ENCODE results near the gene MTMR3. TPM values are rescaled to one million over a fixed set of nuclear protein-coding genes. Genes with fewer than 3 reads are reported as not detected.

The MTMR3 gene
- total RNA-seq, 3 donors from 2014 or later, result 57.0 to 90.0 (median 67.2) TPM

DNA sequence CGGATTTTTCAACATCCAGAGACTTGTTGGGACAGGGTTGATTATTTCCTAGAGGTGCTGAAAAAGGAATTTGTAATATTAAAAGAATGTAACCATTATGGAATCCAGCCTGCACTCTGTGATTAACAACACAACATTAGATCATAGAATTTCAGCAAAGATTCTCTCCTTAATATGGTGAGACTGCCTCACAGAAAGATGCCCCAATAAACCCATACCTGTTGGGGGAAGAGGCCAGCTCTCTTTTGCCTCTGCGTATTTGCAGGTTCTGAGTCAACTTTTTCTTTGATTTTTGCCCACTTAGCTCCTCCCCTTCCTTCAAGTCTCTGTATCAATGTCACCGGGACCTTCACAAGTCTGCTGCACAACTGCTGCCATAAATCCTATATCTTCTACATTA lies 12.4 kb upstream of the MTMR3 start:
- Histone ChIP-seq H3K9me3 (no peaks in the 10 kb centered on the region), H3K27me3 (no peaks in the 10 kb centered on the region), H3K4me3 (no peak overlapping the region), H3K36me3 (no peaks in the 10 kb centered on the region), H3K4me1 (no peaks in the 10 kb centered on the region), H3K27ac (peak overlapping the region in 1 of 2 donors; percentile 38)
- intact Hi-C loops (cut with DNase I; ENCODE audit: low total_unique reads), result no loop called here
- DNase-seq (ENCODE audit: low spot score in 2 of 2), result no peak
- TF ChIP-seq, protein P1, sequence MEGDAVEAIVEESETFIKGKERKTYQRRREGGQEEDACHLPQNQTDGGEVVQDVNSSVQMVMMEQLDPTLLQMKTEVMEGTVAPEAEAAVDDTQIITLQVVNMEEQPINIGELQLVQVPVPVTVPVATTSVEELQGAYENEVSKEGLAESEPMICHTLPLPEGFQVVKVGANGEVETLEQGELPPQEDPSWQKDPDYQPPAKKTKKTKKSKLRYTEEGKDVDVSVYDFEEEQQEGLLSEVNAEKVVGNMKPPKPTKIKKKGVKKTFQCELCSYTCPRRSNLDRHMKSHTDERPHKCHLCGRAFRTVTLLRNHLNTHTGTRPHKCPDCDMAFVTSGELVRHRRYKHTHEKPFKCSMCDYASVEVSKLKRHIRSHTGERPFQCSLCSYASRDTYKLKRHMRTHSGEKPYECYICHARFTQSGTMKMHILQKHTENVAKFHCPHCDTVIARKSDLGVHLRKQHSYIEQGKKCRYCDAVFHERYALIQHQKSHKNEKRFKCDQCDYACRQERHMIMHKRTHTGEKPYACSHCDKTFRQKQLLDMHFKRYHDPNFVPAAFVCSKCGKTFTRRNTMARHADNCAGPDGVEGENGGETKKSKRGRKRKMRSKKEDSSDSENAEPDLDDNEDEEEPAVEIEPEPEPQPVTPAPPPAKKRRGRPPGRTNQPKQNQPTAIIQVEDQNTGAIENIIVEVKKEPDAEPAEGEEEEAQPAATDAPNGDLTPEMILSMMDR (IDR thresholded peaks at IDR 0.05), result no peak
- no peak for TF ChIP-seq POLR2A (IDR thresholded peaks at IDR 0.05)
- no peak for TF ChIP-seq POLR2AphosphoS5 (IDR thresholded peaks at IDR 0.05)

DNA sequence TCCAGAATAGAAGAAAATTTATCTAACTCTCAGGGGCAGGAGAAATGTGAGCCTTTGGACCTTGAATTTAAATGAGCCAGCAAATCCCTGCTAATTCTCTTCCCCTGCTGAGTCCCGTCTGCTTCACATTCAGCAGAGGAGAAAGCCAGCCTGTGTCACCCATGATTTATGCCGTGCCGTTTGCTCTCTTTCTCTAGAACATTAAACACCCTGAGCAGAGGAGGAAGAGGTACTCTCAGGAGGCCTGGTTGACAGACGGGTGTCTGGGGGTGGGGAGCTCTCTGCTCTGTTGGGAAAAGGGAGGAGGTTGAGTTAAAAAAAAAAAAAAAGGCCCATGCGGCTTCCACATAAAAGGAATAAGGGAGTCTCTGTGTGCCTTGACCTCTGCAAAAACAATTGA lies 11.3 kb upstream of the MTMR3 start:
- H3K4me1 ChIP-seq, result no peaks in the 10 kb centered on the region
- H3K27ac ChIP-seq, result no peak overlapping the region
- H3K9me3 ChIP-seq, result no peaks in the 10 kb centered on the region
- H3K27me3 ChIP-seq, result no peaks in the 10 kb centered on the region
- H3K4me3 ChIP-seq, result no peak overlapping the region
- intact Hi-C loops (cut with DNase I; ENCODE audit: low total_unique reads), result no loop called here
- no peak for TF ChIP-seq POLR2AphosphoS5 (IDR thresholded peaks at IDR 0.05)
- TF ChIP-seq, protein P1 (IDR thresholded peaks at IDR 0.05), result no peak
- no peak for DNase-seq (ENCODE audit: low spot score in 2 of 2)
- no peaks in the 10 kb centered on the region for H3K36me3 ChIP-seq

DNA sequence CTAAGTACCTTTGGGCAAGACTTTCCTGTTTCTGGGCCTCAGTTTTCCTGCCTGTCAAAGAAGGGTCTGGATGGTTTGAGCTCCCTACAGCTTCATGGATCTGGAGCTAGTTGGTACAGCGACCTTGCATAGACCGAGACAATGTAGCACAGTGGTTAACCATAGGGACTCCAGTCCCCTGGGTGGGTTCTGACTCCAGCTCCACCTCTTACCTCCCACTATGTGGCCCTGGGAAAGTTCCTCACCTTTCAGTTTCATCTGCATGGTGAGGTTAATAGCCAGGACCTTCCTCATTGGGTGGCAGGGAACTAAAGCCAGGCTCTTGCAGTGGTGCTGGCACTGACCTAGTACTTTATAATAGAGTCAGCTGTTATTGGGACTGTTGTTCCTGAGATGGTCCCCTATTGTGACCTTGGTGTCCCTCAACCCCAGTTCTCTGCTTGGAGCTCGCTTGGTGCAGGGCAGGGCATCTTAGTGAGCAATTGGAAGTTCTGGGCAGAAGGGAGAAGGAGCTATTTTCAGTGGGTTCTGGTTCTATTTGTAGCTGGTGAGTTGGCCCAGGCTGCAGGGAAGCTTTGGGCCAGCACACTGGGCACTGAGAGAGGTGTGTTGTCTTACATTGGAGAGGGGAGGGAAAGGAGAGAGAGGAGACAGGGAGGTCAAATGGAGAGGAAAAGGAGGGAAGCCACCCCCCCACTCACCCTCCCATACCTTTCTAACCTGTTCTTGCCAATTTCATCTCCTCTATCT lies 10.7 kb upstream of the MTMR3 start:
- no peaks in the 10 kb centered on the region for H3K36me3 ChIP-seq
- no peak overlapping the region for H3K27ac ChIP-seq
- TF ChIP-seq, protein P1 (IDR thresholded peaks at IDR 0.05), result no peak
- no peak for TF ChIP-seq POLR2A (IDR thresholded peaks at IDR 0.05)
- no peak for TF ChIP-seq POLR2AphosphoS5 (IDR thresholded peaks at IDR 0.05)
- intact Hi-C loops (cut with DNase I; ENCODE audit: low total_unique reads), result no loop called here
- no peaks in the 10 kb centered on the region for H3K9me3 ChIP-seq
- no peak overlapping the region for H3K4me3 ChIP-seq
- no peaks in the 10 kb centered on the region for H3K27me3 ChIP-seq
- no peak for DNase-seq (ENCODE audit: low spot score in 2 of 2)
- H3K4me1 ChIP-seq, result no peaks in the 10 kb centered on the region

DNA sequence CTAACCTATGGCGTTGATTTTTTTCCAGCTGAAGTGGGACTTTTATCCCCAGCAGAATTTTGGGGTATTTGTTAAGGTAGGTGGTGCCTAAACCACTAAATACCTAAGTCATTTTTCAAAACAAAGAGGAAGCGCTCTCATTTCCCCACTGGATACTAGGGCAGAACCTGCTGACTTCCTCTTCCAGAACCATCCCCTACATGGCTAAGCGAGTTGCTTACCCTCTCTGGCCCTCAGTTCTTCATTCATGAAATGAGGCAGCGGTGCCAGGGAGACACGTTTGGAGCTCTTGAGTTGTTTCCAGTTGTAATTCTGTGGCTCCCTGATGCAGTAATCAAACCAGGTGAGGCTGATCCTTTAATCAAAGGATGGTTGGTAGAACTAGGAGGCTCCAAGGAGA lies 10.0 kb upstream of the MTMR3 start:
- Histone ChIP-seq H3K27me3 (no peaks in the 10 kb centered on the region), H3K36me3 (no peaks in the 10 kb centered on the region), H3K4me3 (no peak overlapping the region), H3K9me3 (no peaks in the 10 kb centered on the region), H3K27ac (no peak overlapping the region), H3K4me1 (no peaks in the 10 kb centered on the region)
- intact Hi-C loops (cut with DNase I; ENCODE audit: low total_unique reads), result no loop called here
- DNase-seq (ENCODE audit: low spot score in 2 of 2), result no peak
- TF ChIP-seq POLR2A (IDR thresholded peaks at IDR 0.05) (no peak), POLR2AphosphoS5 (IDR thresholded peaks at IDR 0.05) (no peak)
- TF ChIP-seq, protein P1 (IDR thresholded peaks at IDR 0.05), result no peak

DNA sequence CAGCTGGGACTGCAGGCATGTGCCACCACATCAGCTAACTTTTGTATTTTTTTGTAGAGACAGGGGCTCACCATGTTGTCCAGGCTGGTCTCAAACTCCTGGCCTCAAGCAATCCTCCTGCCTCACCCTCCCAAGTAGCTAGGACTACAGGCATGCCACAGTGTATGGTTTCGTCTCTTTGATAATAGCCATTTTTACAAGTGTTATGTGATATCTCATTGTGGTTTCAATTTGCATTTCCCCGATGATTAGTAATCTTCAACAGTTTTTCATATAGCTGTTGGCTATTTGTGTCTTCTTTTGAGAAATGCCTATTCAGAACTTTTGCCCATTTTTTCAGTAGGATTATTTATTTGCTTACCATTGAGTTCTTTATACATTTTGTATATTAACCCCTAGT lies 9.0 kb upstream of the MTMR3 start:
- Histone ChIP-seq H3K27me3 (no peaks in the 10 kb centered on the region), H3K9me3 (no peaks in the 10 kb centered on the region), H3K36me3 (no peaks in the 10 kb centered on the region), H3K4me3 (no peak overlapping the region), H3K4me1 (no peaks in the 10 kb centered on the region), H3K27ac (no peak overlapping the region)
- no peak for TF ChIP-seq POLR2A (IDR thresholded peaks at IDR 0.05)
- no peak for TF ChIP-seq POLR2AphosphoS5 (IDR thresholded peaks at IDR 0.05)
- TF ChIP-seq, protein P1 (IDR thresholded peaks at IDR 0.05), result no peak
- no peak for DNase-seq (ENCODE audit: low spot score in 2 of 2)
- intact Hi-C loops (cut with DNase I; ENCODE audit: low total_unique reads), result no loop called here

Measured in breast epithelium (tissue), 4 donors.